ENCODE measurements around the gene ZNF576. TPM values are rescaled to one million over a fixed set of nuclear protein-coding genes. Genes with fewer than 3 reads are reported as not detected.

The ZNF576 gene
- total RNA-seq, 1 donor from 2014 or later: 14.2 TPM

- Histone ChIP-seq H3K27me3 (ENCODE audit: low read depth) (no peaks in the 10 kb centered on the region), H3K27ac (no peak overlapping the region), H3K4me3 (no peak overlapping the region), H3K9me3 (no peaks in the 10 kb centered on the region), H3K4me1 (peaks cover 18% of the 10 kb centered on the region), H3K36me3 (no peaks in the 10 kb centered on the region)
- TF ChIP-seq CTCF (IDR thresholded peaks at IDR 0.05): no peak
- DNase-seq (no peak), ATAC-seq (no peak)
- intact Hi-C loops (cut with DNase I): no loop called here
Measured at GRCh38 chr19:43622070-43622469, 25.7 kb downstream of the ZNF576 start.

GRCh38 chr19:43622956-43623355 lies 26.6 kb downstream of the ZNF576 start:
- Histone ChIP-seq H3K27ac (no peak overlapping the region), H3K9me3 (no peaks in the 10 kb centered on the region), H3K4me3 (no peak overlapping the region), H3K36me3 (no peaks in the 10 kb centered on the region), H3K4me1 (peaks cover 18% of the 10 kb centered on the region), H3K27me3 (ENCODE audit: low read depth) (no peaks in the 10 kb centered on the region)
- intact Hi-C loops (cut with DNase I): no loop called here
- ATAC-seq: no peak
- no peak for TF ChIP-seq CTCF (IDR thresholded peaks at IDR 0.05)
- DNase-seq: no peak

- Histone ChIP-seq H3K36me3 (no peaks in the 10 kb centered on the region), H3K27me3 (ENCODE audit: low read depth) (no peaks in the 10 kb centered on the region), H3K27ac (no peak overlapping the region), H3K4me3 (no peak overlapping the region), H3K9me3 (no peaks in the 10 kb centered on the region), H3K4me1 (peaks cover 10% of the 10 kb centered on the region)
- TF ChIP-seq CTCF (IDR thresholded peaks at IDR 0.05): no peak
- intact Hi-C loops (cut with DNase I): no loop called here
- DNase-seq: no peak
- no peak for ATAC-seq
Measured at GRCh38 chr19:43623889-43624670, 27.7 kb downstream of the ZNF576 start.

GRCh38 chr19:43624933-43625332 lies 28.5 kb downstream of the ZNF576 start:
- no peak overlapping the region for H3K27ac ChIP-seq
- intact Hi-C loops (cut with DNase I): no loop called here
- peak; percentile 82 for DNase-seq
- no peaks in the 10 kb centered on the region for H3K36me3 ChIP-seq
- peaks cover 9% of the 10 kb centered on the region for H3K4me1 ChIP-seq
- ATAC-seq: peak; percentile 52 to 60
- no peaks in the 10 kb centered on the region for H3K9me3 ChIP-seq
- H3K27me3 ChIP-seq (ENCODE audit: low read depth): no peaks in the 10 kb centered on the region
- no peak overlapping the region for H3K4me3 ChIP-seq
- TF ChIP-seq CTCF (IDR thresholded peaks at IDR 0.05): peak; percentile 12

GRCh38 chr19:43625918-43626579 lies 29.7 kb downstream of the ZNF576 start:
- Histone ChIP-seq H3K27me3 (ENCODE audit: low read depth) (no peaks in the 10 kb centered on the region), H3K36me3 (no peaks in the 10 kb centered on the region), H3K4me1 (no peaks in the 10 kb centered on the region), H3K9me3 (no peaks in the 10 kb centered on the region), H3K27ac (no peak overlapping the region), H3K4me3 (no peak overlapping the region)
- TF ChIP-seq CTCF (IDR thresholded peaks at IDR 0.05): no peak
- intact Hi-C loops (cut with DNase I): no loop called here
- ATAC-seq (peak; percentile 11 to 30), DNase-seq (no peak)

All from lower lobe of right lung (tissue), 2 donors.